Daoy (cell line): ENCODE measurements around the gene FBXW5. TPM values are rescaled to one million over a fixed set of nuclear protein-coding genes. Genes with fewer than 3 reads are reported as not detected.

ENCODE experiments used
- DNase-seq: peaks from one replicate; pipeline ENCODE4 v3.0.0-alpha.2; 2015; ENCODE audit warnings: low read depth
- total RNA-seq: library from RNA; depleted of rRNA; stranded (reverse); fragments of >200 nt; shearing (Covaris generic); gene quantifications from 2 replicates; pipeline ENCODE4 v1.2.3, GENCODE V29; 2014

The FBXW5 gene
- total RNA-seq, 1 experiment from 2014 or later = 99.2 TPM

DNA sequence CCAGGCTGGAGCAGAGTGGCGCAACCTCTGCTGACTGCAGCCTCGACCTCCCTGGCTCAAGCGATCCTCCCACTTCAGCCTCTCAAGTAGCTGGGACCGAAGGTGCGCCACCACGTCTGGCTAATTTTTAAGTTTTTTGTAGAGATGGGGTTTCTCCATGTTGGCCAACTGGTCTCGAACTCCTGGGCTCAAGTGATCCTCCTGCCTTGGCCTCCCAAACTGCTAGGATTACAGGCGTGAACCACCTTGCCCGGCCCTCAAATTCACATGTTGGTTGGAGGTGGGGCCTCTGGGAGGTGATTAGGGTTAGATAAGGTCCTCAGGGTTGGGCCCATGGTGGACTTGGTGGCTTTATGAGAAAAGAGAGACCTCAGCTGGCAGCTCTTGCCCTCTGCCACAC, 17.6 kb upstream of the FBXW5 start:
- DNase-seq = no peak

DNA sequence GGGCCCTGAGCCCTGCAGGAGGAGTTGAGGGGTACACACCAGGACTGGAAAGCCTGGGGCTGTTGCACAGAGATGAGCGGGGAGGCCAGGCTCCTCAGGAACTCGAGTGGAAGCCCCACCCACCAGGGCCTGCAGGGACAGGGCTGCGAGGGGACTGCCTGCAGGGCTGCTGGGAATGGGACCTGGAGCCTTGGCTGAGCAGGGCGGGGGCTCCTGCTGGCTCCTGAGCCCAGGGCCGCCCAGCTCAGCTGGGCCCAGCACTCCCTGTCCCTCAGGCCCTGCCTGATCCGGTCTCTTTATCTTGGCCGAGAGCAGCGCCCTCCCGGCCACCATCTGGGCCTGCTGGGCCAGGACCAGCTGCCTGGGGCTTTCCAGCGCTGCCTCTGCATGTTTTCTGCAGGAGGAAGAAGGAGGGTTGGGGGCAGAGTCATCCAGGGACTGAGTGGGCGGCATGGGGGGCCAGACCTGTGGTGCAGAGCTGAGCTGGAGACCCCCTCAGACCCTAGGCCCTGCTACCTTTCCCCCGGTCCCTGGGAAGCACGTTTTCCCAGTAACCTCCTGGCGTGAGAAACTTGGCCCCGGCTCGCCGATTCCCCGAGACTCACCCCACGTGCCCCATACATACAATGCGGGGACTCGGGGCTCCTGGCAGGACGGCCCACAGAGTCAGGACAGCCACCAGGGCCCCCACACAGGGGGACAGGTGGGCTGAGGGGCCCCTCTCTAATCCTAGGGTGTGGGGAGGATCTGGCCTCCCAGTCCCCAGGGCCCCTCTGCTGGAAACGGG, 16.9 kb upstream of the FBXW5 start:
- no peak for DNase-seq

DNA sequence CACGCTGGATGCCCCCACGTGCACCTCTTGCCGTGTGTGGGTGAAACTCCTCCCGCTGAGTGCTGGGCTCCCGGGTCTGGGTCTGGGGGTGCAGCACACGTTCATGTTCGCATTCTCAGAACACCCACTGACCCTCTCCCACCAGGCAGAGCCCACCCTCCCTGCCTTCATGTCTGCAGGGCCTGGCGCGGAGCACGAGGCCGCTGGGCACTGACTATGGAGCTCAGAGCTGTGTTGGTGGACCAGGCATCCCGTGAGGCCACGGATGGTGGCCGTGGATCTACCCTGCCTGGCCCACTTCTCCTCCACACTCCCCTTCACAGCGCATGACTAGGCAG, 16.4 kb upstream of the FBXW5 start:
- no peak for DNase-seq

DNA sequence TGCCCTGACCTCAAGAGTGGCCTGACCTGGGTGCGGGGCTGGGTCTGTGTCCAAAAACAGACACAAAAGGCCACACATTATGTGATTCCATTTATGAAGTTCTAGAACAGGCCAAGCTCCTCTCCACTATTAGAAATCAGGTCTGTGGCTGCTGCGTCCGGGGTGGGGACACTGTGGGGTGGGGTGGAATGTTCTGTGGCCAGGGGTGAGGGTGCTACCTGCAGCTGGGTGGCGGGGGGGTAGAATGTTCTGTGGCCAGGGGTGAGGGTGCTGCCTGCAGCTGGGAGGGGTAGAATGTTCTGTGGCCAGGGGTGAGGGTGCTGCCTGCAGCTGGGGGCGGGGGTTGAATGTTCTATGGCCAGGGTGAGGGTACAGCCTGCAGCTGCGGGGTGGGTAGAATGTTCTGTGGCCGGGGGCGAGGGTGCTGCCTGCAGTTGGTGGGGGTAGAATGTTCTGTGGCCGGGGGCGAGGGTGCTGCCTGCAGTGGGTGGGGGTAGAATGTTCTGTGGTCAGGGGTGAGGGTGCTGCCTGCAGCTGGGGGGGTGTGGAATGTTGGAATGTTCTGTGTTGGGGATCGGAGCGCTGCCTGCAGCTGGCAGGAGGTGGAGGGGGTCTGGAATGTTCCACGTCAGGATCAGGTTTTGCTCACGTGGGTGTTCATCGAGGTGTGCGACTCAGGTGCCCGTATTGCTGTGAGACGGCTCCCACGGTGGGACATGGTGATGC, 15.8 kb upstream of the FBXW5 start:
- no peak for DNase-seq

DNA sequence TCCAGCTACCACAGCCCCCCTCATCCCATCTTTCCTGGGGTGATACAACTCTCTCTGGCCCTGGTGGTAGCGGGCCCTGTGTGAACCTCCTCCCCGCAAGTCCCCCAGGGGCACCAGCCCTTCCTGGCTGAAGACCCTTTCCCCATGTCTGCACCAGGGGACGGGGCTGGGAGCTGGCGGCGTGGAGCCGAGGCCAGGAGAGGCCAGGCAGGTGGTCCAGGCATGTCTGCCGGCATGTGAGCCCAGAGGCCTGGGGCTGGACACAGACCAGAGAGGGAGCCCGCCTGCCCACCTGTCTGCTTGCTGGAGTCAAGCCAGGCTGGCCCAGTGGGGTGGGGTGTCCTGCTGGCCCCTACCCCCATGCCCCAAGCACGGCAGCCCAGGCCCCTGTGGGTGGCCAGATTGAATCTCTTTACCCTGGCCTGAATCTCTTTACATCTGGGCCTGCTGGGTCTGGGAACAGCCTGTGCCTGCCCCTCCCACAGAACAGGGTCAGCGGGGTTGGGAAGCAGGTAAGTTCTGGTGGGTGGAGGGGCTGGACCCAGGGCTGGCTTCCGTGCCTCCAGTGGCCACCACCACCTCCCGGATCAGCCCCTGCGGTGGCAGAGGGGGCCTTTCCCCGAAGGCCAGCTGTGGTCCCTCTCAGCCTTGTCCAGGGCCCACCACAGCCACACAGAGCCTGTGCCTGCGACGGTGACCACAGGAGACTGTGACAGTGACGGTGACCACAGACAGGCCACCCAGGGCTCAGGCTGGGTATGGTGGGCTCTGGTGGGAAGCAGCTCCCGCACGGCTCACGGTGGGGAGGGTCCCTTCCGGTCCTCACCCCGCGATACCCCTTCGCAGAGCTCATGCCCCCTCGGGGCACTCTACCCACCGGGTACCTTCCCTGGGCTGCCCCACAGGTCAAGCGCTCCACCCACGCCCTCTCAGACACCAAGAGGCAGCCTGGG, 14.6 kb upstream of the FBXW5 start:
- DNase-seq = no peak

DNA sequence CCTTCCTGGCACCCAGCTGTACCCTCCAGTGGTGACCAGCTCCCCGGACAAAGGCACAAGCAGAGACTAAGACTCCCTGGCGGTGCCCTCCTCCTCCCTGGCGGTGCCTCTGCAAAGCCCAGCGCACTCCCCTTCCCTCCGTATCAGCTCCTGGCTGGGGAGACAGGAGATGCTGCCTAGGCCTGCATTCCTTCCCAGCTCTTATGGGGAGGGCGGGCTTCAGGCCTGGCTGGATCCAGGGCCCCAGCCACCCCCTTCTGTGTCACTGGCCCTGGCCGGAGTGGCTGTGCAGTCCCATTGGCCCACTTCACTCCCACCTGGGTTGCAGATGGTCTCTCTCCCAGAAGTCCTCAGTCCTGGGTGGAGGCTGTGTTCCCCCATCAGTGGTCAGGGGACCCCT, 13.9 kb upstream of the FBXW5 start:
- DNase-seq = no peak

DNA sequence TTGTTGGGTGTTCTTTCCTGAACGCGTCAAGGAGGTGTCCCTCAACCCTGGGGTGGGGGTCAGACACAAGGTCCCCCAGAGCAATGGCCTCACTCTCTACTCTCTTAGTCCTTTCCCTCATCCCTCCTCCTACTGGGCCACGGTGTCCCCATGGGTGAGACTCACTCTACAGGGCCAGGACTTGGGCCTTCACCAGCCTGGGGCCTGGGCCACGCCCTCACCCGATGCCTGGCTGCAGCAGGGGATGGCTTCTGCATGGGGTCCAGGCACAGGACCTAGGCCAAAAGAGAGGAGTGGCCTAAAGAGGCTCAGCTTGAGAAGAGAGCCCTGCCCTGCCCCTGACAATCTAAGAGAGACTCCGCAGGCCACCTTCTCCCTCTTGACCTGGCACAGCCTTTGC, 13.4 kb upstream of the FBXW5 start:
- DNase-seq = no peak

DNA sequence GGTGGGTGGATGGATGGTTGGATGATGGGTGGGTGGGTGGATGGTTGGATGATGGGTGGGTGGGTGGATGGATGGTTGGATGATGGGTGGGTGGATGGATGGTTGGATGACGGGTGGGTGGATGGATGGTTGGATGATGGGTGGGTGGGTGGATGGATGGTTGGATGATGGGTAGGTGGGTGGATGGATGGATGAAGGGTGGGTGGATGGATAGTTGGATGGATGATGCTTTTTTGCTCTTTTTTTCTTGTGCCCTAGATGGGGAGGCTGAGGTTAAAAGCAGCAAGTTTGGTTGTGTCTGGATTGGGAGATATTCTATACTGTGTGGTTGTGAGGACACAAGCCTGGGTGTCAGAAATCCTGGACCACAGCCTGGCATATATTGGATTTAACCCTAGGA, 12.9 kb upstream of the FBXW5 start:
- DNase-seq = no peak

DNA sequence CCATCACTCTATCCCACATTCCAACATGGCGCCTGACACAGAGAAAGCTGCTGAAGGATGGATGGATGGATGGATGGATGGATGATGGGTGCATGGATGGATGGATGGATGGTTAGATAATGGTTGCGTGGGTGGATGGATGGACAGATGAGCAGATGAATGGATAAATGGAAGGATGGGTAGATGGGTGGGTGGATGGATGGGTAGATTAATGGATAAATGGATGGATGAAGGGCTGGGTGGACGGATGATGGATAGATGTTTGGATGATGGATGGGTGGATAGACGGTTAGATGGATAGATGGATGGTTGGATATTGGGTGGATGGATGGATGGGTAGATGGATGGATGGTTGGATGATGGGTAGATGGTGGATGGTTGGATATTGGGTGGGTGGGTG, 12.1 kb upstream of the FBXW5 start:
- no peak for DNase-seq

DNA sequence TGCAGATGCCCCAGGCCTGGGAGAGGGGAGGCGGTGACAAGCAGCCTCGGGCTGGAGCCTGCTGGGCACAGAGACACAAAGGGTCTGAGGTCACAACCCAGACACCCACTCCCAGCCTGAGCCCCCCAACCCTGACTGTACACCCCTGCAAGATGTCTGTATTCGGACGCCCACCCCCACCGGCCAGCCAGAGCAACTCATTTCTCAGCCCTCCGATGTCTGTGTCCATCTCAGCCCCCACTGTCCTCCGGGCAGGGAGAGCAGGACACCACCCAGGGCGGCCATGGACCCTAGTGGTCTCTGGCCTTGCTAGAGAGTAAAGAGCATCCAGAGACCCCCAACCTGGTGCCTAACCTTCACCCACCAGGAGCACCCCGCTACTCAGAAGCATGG, 11.4 kb upstream of the FBXW5 start:
- DNase-seq = no peak

DNA sequence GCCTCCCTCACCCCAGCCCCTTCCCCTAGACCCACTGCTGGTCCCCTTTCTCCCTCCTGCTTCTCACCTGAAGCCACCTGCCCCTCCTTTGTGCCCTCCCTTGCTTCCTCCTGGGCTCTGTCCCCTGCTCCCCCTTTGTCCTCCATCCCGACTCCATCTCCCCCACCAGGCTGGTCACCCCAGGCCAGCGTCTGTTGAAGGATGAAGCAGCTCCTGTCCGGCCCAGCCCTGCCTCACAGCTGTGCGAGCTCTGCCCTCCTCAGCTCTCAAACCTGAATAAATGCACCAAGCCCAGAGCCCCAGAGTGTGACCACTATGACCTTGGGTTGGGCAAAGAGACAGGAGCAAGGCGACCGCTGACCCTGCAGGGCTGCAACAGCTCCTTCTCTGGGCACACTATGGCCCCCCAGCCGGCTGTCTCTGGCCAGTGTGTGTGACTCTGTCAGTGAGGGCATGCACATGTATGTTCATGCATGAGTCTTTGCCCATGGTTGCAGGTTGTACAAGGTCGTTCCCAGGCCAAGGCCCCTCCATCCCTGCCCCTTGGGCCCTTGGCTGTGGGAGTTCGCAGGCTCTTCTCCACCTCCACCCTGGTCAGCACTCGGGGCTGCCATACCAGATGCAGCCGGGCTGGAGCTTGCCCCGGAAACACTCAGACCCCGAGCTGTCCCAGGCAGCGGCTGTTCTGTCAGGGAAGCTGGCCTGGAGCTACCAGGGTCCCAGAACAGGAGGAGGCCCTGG, 10.8 kb upstream of the FBXW5 start:
- DNase-seq = no peak

DNA sequence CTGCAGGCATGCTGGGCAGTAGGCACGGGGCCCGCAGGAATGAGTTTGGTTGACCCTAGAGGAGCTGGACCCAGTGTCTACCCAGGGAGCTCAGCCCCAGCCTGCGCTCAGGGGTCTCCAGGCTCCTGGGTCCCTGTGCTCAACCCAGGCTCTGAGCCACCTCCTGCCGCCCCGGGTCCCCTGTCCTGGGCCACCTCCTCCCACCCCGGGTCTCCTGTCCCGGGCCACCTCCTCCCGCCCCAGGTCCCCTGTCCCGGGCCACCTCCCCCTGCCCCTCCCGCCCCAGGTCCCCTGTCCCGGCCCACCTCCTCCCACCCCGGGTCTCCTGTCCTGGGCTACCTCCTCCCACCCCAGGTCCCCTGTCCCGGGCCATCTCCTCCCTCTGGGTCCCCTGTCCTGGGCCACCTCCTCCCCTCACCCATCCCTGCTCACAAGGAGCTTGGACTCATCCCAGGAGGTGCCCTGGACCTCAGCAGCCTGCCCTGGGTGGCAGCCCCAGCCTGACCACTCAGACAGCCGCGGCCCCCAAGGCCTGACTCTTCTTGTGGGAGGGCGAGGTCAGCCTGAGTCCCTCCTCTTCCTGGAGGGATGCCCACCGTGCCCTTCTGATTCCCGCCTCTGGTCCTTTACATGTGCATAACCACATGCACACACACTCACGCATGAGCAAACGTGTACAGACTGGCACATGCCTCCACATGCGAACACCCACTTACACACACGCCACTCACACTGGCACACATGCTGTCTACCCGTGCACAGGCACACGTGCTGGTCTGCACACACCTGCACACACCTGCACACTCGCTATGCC, 9.9 kb upstream of the FBXW5 start:
- no peak for DNase-seq

DNA sequence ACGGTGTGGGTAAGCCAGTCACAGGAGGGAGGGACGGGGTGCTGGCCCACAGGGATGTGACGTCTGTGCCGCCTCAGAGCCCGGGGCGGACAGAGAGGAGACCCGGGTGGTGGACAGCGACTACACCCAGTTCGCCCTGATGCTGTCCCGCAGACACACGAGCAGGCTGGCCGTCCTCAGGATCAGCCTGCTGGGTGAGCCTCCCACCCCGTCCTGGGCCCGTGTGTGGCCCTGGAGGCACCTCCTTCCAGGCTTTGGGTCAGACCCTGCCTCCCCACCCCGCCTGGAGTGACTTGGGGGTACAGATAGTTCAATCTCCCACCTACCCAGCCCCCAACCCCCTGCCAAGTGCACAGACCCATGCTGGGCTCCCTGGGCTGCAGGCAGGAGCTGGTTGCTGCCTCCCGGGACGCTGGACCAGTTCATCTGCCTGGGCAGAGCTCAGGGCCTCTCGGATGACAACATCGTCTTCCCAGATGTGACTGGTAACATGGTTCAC, 9.3 kb upstream of the FBXW5 start:
- no peak for DNase-seq

DNA sequence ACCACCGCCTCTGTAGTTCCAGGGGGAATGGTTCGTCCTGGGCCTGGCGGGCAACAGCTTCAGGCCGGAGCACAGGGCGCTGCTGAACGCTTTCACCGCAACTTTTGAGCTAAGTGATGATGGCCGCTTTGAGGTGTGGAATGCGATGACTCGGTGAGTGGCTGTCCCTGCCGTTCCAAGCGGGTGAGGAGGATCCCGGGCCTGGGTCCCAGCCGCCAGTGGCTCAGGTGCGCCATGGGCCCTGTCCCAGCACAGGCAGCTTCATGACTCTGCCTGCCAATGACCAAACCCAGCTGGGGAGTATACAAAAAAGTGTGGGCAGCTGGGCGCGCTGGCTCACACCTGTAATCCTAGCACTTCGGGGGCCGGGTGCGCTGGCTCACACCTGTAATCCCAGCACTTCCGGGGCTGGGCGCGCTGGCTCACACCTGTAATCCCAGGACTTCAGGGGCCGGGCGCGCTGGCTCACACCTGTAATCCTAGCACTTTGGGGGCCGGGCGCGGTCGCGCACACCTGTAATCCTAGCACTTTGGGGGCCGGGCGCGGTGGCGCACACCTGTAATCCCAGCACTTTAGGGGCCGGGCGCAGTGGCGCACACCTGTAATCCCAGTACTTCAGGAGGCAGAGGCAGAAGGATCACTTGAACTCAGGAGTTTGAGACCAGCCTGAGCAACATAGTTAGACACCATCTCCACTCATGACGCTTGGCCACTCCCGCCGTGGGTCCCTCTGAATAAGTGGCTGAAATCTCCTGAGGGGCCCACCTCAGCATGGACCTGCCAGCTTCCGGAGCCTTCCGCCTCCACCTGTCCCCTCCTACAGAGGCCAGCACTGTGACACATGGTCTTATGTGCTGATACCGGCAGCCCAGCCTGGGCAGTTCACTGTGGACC, 8.6 kb upstream of the FBXW5 start:
- DNase-seq = no peak

DNA sequence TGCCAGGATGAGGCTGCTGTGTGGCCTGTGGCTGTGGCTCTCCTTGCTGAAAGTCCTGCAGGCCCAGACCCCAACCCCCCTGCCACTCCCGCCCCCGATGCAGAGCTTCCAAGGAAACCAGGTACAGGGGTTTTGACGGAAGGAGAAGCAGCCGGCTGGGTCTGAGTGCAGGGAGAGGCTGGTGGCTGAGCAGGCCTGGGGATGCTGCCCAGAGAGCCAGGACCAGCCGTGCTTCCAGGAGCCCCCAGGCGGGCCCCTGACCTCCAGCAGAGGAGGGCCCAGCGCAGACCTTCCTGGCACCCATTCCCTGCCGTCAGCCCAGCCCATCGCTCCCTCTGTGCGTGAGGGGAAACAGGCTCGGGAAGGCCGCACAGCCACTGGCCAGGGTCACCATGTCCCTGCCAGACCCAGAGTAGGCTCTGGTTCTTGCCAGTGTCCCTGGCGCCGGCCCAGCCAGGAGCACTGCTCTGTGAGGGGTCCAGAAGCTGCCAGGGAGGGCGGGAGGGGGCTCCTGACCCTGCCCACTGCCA, 7.8 kb upstream of the FBXW5 start:
- no peak for DNase-seq

DNA sequence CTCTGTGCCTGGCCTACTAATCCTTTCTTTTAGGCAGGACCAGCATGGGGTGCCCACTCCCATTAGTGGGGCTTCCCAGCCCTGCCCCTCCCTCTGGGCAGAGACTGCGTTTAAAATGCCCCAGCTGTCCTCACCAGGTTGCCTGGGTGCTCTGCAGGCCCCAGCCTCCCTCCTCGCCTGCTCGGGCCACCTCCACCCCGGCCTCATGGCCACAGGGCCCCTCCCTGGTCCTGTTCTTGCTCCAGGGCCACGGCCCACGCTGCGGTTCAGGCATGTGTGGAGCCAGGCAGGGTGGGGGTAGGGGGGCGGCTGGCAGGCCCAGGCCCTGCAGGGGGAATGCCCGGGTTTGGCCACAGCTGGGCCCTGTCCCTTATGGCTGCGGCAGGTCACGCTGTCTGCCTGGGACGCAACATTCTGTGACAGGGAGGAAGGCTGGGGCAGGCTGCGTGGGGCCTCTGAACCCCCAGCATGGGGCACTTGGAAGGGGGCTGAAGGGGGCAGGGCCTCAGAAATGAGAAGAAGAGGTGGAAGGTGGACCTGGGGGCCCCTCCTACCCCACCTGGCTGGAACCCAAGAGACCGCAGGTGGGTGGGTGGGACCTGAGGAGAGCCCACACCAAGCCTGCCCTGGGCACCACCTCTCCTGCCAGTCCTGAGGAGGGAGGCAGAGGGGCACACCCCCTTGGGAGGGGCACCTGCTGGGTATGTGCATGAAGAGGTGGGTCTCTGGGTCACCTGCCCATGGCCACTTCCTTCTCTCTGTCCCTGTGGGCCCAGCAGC, 7.2 kb upstream of the FBXW5 start, which contains the start of gene LCN12:
TSS of gene LCN12 (plus strand) at position 733 of the 780 bp plus-strand sequence. CDS start 55 bp downstream, outside the sequence.
- DNase-seq = no peak

DNA sequence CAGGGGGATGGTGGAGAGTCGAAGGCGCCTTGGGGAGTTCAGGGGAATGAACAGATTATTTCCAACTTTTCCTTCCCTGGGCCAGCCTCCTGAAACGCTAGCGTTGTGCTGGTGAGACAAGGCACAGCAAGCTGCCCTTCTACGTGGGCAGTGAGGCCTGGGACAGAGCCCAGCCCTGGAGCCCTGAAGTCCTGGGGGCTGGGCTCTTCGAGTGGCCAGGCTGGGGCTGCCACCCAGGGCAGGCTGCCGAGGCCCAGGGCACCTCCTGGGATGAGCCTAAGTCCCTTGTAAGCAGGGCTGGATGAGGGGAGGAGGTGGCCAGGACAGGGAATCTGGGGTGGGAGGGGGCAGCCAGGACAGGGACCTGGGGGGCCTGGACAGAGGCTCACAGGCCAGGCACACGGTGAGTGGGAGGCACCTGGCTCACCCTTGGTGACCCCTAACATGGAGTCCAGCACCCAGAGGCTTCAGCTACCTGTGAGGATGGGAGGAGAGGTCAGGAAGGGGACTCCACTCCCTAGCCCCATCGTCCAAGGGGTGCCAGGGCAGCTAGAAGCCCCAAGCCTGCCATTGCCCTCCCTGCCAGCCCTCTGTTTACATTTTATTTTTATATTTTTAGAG, 6.2 kb upstream of the FBXW5 start:
- no peak for DNase-seq
